HepG2 (cell line): Measurements from ENCODE around the gene PCBP4. TPM values are rescaled to one million over a fixed set of nuclear protein-coding genes. Genes with fewer than 3 reads are reported as not detected.

Source experiments
- AGO2 ChIP-seq: fragments of 200-400 bp; formaldehyde crosslinking; optimal IDR thresholded peaks from 2 replicates; pipeline ENCODE3; 2017; ENCODE audit warnings: mild to moderate bottlenecking, low read depth, low read length, moderate library complexity
- FOXO1 ChIP-seq: sonication (generic); formaldehyde crosslinking; IDR thresholded peaks from 2 replicates; pipeline ENCODE4 v1.4.0; 2020; ENCODE audit warnings: missing genetic modification reagents
- FOXP1 ChIP-seq, 2 experiments: fragments of 450-650 bp in 1 of 2; IDR thresholded peaks; 2 replicates each; pipeline ENCODE4 v1.6.1; 2017 to 2018; ENCODE audit warnings: antibody characterized with exemption in 1 of 2
- KDM5B ChIP-seq: sonication (generic); formaldehyde crosslinking; IDR thresholded peaks from 2 replicates; pipeline ENCODE4 v1.4.0; 2020; ENCODE audit warnings: missing genetic modification reagents, mild to moderate bottlenecking, borderline replicate concordance
- NCOR1 ChIP-seq: fragments of 200-600 bp; sonication (generic); IDR thresholded peaks from 2 replicates; pipeline ENCODE4 v1.7.0; 2017; ENCODE audit warnings: antibody characterized with exemption, low read length, borderline replicate concordance
- PRDM4 ChIP-seq: sonication (generic); formaldehyde crosslinking; IDR thresholded peaks from 2 replicates; pipeline ENCODE4 v1.9.0; 2021; ENCODE audit warnings: missing genetic modification reagents, borderline replicate concordance
- RAD21 ChIP-seq: fragments of 450-650 bp; formaldehyde crosslinking; IDR thresholded peaks from 2 replicates; pipeline ENCODE4 v1.5.0; 2020; ENCODE audit warnings: mild to moderate bottlenecking
- RBM22 ChIP-seq: fragments of 200-400 bp; formaldehyde crosslinking; optimal IDR thresholded peaks from 2 replicates; pipeline ENCODE3; 2017; ENCODE audit warnings: mild to moderate bottlenecking, low read length, moderate library complexity
- SKI ChIP-seq: fragments of 450-650 bp; IDR thresholded peaks from one replicate; pipeline ENCODE4 v1.6.1; 2018; ENCODE audit warnings: mild to moderate bottlenecking; ENCODE audit not compliant: partially characterized antibody
- SMAD1 ChIP-seq: sonication (generic); formaldehyde crosslinking; IDR thresholded peaks from 2 replicates; pipeline ENCODE4 v1.4.0; 2020; ENCODE audit warnings: missing genetic modification reagents, low read depth, mild to moderate bottlenecking, borderline replicate concordance
- ZNF121 ChIP-seq: sonication (generic); formaldehyde crosslinking; IDR thresholded peaks from 2 replicates; pipeline ENCODE4 v1.5.0; 2020; ENCODE audit warnings: mild to moderate bottlenecking, missing genetic modification reagents
- ZNF160 ChIP-seq: sonication (generic); formaldehyde crosslinking; IDR thresholded peaks from 2 replicates; pipeline ENCODE4 v1.8.0; 2022; ENCODE audit warnings: mild to moderate bottlenecking, inconsistent platforms, missing genetic modification reagents
- ZNF367 ChIP-seq: sonication (generic); formaldehyde crosslinking; IDR thresholded peaks from 2 replicates; pipeline ENCODE4 v1.4.0; 2020; ENCODE audit warnings: missing genetic modification reagents, borderline replicate concordance
- ZNF724P ChIP-seq: sonication (generic); formaldehyde crosslinking; IDR thresholded peaks from 2 replicates; pipeline ENCODE4 v1.8.0; 2022; ENCODE audit warnings: missing genetic modification reagents, borderline replicate concordance
- ZNF788 ChIP-seq: sonication (generic); formaldehyde crosslinking; IDR thresholded peaks from 2 replicates; pipeline ENCODE4 v1.5.0; 2020; ENCODE audit warnings: mild to moderate bottlenecking, missing genetic modification reagents, borderline replicate concordance
- polyA plus RNA-seq, 8 experiments: library from polyadenylated mRNA; depleted of rRNA in 3 of 8; stranded (reverse) in 7 of 8; unstranded in 1 of 8; fragments of >200 nt; fragmentation: Illumina TruSeq in 4 of 8; extraction: Trizol in 4 of 8; gene quantifications; 2 replicates each; pipeline versions ENCODE4 v1.2.1 to v1.2.3, GENCODE V29; 2011 to 2016; ENCODE audit warnings: low read depth in 4 of 8, missing spikeins in 1 of 8, mixed read lengths in 1 of 8; ENCODE audit not compliant: insufficient read depth in 1 of 8
- total RNA-seq, 5 experiments: library from RNA; depleted of rRNA; stranded (reverse); fragments of >200 nt; fragmentation: Illumina TruSeq; extraction: Trizol; gene quantifications; 2 replicates each; pipeline ENCODE4 v1.2.3, GENCODE V29; 2016; ENCODE audit warnings: low read depth in 1 of 5
- TF ChIP-seq, protein P1 (sequence below): sonication (generic); formaldehyde crosslinking; IDR thresholded peaks from 2 replicates; pipeline ENCODE4 v1.4.0; 2020; ENCODE audit warnings: missing genetic modification reagents, borderline replicate concordance
- TF ChIP-seq, protein P2 (sequence below): sonication (generic); formaldehyde crosslinking; IDR thresholded peaks from 2 replicates; pipeline ENCODE4 v1.4.0; 2020; ENCODE audit warnings: missing genetic modification reagents, borderline replicate concordance

Gene PCBP4
- total and polyA plus RNA-seq, 2 of the 13 experiments (the other 11 are each of a cell fraction or from before 2014, with no cell fraction given): 36.8 to 51.3 TPM

- TF ChIP-seq NCOR1 (no peak), FOXO1 (peak; percentile 47; the same call in 1 of the 2 replicates), FOXP1 (IDR thresholded peaks at IDR 0.05) (no peak), FOXP1 (CRISPR knock-in tag; IDR thresholded peaks at IDR 0.05) (no peak), ZNF724P (CRISPR knock-in tag) (peak; percentile 80; the same call in 1 of the 2 replicates), ZNF367 (CRISPR knock-in tag) (no peak), ZNF788 (CRISPR knock-in tag) (peak; percentile 79; the same call in 1 of the 2 replicates), SMAD1 (CRISPR knock-in tag) (peak; percentile 91; the same call in 1 of the 2 replicates), PRDM4 (CRISPR knock-in tag) (no peak), RAD21 (peak; percentile 99), RBM22 (no peak), ZNF121 (CRISPR knock-in tag) (peak; percentile 48; the same call in 1 of the 2 replicates), SKI (peak; percentile 83), ZNF160 (CRISPR knock-in tag) (peak; percentile 35; the same call in 1 of the 2 replicates), KDM5B (CRISPR knock-in tag) (peak; percentile 96), AGO2 (peak; percentile 92)
- TF ChIP-seq, protein P1, sequence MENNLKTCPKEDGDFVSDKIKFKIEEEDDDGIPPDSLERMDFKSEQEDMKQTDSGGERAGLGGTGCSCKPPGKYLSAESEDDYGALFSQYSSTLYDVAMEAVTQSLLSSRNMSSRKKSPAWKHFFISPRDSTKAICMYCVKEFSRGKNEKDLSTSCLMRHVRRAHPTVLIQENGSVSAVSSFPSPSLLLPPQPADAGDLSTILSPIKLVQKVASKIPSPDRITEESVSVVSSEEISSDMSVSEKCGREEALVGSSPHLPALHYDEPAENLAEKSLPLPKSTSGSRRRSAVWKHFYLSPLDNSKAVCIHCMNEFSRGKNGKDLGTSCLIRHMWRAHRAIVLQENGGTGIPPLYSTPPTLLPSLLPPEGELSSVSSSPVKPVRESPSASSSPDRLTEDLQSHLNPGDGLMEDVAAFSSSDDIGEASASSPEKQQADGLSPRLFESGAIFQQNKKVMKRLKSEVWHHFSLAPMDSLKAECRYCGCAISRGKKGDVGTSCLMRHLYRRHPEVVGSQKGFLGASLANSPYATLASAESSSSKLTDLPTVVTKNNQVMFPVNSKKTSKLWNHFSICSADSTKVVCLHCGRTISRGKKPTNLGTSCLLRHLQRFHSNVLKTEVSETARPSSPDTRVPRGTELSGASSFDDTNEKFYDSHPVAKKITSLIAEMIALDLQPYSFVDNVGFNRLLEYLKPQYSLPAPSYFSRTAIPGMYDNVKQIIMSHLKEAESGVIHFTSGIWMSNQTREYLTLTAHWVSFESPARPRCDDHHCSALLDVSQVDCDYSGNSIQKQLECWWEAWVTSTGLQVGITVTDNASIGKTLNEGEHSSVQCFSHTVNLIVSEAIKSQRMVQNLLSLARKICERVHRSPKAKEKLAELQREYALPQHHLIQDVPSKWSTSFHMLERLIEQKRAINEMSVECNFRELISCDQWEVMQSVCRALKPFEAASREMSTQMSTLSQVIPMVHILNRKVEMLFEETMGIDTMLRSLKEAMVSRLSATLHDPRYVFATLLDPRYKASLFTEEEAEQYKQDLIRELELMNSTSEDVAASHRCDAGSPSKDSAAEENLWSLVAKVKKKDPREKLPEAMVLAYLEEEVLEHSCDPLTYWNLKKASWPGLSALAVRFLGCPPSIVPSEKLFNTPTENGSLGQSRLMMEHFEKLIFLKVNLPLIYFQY: peak; percentile 85
- TF ChIP-seq, protein P2, sequence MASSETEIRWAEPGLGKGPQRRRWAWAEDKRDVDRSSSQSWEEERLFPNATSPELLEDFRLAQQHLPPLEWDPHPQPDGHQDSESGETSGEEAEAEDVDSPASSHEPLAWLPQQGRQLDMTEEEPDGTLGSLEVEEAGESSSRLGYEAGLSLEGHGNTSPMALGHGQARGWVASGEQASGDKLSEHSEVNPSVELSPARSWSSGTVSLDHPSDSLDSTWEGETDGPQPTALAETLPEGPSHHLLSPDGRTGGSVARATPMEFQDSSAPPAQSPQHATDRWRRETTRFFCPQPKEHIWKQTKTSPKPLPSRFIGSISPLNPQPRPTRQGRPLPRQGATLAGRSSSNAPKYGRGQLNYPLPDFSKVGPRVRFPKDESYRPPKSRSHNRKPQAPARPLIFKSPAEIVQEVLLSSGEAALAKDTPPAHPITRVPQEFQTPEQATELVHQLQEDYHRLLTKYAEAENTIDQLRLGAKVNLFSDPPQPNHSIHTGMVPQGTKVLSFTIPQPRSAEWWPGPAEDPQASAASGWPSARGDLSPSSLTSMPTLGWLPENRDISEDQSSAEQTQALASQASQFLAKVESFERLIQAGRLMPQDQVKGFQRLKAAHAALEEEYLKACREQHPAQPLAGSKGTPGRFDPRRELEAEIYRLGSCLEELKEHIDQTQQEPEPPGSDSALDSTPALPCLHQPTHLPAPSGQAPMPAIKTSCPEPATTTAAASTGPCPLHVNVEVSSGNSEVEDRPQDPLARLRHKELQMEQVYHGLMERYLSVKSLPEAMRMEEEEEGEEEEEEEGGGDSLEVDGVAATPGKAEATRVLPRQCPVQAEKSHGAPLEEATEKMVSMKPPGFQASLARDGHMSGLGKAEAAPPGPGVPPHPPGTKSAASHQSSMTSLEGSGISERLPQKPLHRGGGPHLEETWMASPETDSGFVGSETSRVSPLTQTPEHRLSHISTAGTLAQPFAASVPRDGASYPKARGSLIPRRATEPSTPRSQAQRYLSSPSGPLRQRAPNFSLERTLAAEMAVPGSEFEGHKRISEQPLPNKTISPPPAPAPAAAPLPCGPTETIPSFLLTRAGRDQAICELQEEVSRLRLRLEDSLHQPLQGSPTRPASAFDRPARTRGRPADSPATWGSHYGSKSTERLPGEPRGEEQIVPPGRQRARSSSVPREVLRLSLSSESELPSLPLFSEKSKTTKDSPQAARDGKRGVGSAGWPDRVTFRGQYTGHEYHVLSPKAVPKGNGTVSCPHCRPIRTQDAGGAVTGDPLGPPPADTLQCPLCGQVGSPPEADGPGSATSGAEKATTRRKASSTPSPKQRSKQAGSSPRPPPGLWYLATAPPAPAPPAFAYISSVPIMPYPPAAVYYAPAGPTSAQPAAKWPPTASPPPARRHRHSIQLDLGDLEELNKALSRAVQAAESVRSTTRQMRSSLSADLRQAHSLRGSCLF (CRISPR knock-in tag): 0 out of 2 replicates have a peak, but pooled peaks have one; percentile 15
Observed at GRCh38 chr3:51941798-51942602, 25.3 kb downstream of the PCBP4 start, which contains the start of the genes PARP3 and RRP9 (continued).
